Vagina (tissue), 2 donors: Measurements from ENCODE around the gene NFIA. TPM values are rescaled to one million over a fixed set of nuclear protein-coding genes. Genes with fewer than 3 reads are reported as not detected.
"Not testable (repeated sequence)": the region's sequence is repeated elsewhere in the genome, so short reads cannot be mapped to it uniquely, and the experiment has no call there.

Experiments
- DNase-seq, 2 donors: peaks; one replicate each; pipeline ENCODE4 v3.0.0-alpha.2; 2017; ENCODE audit errors: extremely low spot score in 2 of 2
- H3K27ac ChIP-seq: fragments of 200-600 bp; sonication (generic); one replicate; pipeline ENCODE4 v1.5.1; 2019
- H3K27me3 ChIP-seq: fragments of 200-600 bp; sonication (generic); one replicate; pipeline ENCODE4 v1.5.1; 2019
- H3K36me3 ChIP-seq, 2 donors: fragments of 200-600 bp; sonication (generic); one replicate each; pipeline ENCODE4 v1.5.1; 2017 to 2019
- H3K4me1 ChIP-seq: fragments of 200-600 bp; sonication (generic); one replicate; pipeline ENCODE4 v1.5.1; 2019
- H3K4me3 ChIP-seq, 2 donors: fragments of 200-600 bp; sonication (generic); 1 replicate in 1 of 2; 2 replicates in 1 of 2; pipeline ENCODE4 v1.5.1; 2016 to 2019
- H3K9me3 ChIP-seq: fragments of 200-600 bp; sonication (generic); one replicate; pipeline ENCODE4 v1.5.1; 2019
- CTCF ChIP-seq, 3 experiments: fragments of 450-650 bp in 2 of 3; fragments of 200-600 bp in 1 of 3; sonication (generic) in 1 of 3; IDR thresholded peaks; one replicate each; pipeline ENCODE4 v1.5.1; 2017 to 2019; ENCODE audit warnings: antibody characterized with exemption in 3 of 3, mild to moderate bottlenecking in 2 of 3, moderate library complexity in 2 of 3
- POLR2A ChIP-seq, 2 donors: fragments of 450-650 bp; IDR thresholded peaks; one replicate each; pipeline ENCODE4 v1.6.1; 2017; ENCODE audit warnings: antibody characterized with exemption in 2 of 2, mild to moderate bottlenecking in 2 of 2, moderate library complexity in 2 of 2
- POLR2AphosphoS5 ChIP-seq, 2 donors: sonication (generic); formaldehyde crosslinking; IDR thresholded peaks; one replicate each; pipeline ENCODE4 v1.9.0; 2017; ENCODE audit warnings: antibody characterized with exemption in 2 of 2, mild to moderate bottlenecking in 2 of 2, low read depth in 1 of 2; ENCODE audit not compliant: insufficient read depth in 1 of 2
- intact Hi-C: fragments of 100-400 bp; cut with DNase I; formaldehyde crosslinking; loops from one replicate; pipeline ENCODE4 v1.15.1; 2023
- total RNA-seq: library from RNA; depleted of rRNA; stranded (reverse); fragments of >200 nt; gene quantifications from one replicate; pipeline ENCODE4 v1.2.3, GENCODE V29; 2016

NFIA gene
- total RNA-seq, 1 donor from 2014 or later = 59.2 TPM

GRCh38 chr1:61124078-61124477 is 41.7 kb downstream of the NFIA start:
- no peak for TF ChIP-seq CTCF (IDR thresholded peaks at IDR 0.05)
- no peak overlapping the region for H3K27ac ChIP-seq
- H3K36me3 ChIP-seq = no peaks in the 10 kb centered on the region
- H3K9me3 ChIP-seq = no peaks in the 10 kb centered on the region
- no peak overlapping the region for H3K4me3 ChIP-seq
- H3K4me1 ChIP-seq = peaks cover 54% of the 10 kb centered on the region
- H3K27me3 ChIP-seq = no peaks in the 10 kb centered on the region
- intact Hi-C loops = no loop called here
- no peak for DNase-seq

GRCh38 chr1:61124696-61125095 is 42.3 kb downstream of the NFIA start:
- Histone ChIP-seq H3K9me3 (no peaks in the 10 kb centered on the region), H3K27ac (no peak overlapping the region), H3K4me1 (peaks cover 48% of the 10 kb centered on the region), H3K4me3 (no peak overlapping the region), H3K27me3 (no peaks in the 10 kb centered on the region), H3K36me3 (no peaks in the 10 kb centered on the region)
- no peak for TF ChIP-seq POLR2A (IDR thresholded peaks at IDR 0.05)
- no peak for TF ChIP-seq POLR2AphosphoS5 (IDR thresholded peaks at IDR 0.05; ENCODE audit: insufficient read depth in 1 of 2, low read depth in 1 of 2)
- no peak for TF ChIP-seq CTCF (IDR thresholded peaks at IDR 0.05)
- intact Hi-C loops = no loop called here
- DNase-seq = no peak

GRCh38 chr1:61125263-61125662 is 42.9 kb downstream of the NFIA start:
- DNase-seq = no peak
- Histone ChIP-seq H3K27me3 (no peaks in the 10 kb centered on the region), H3K4me3 (no peak overlapping the region), H3K36me3 (no peaks in the 10 kb centered on the region), H3K4me1 (peaks cover 42% of the 10 kb centered on the region), H3K27ac (no peak overlapping the region), H3K9me3 (no peaks in the 10 kb centered on the region)
- TF ChIP-seq CTCF (IDR thresholded peaks at IDR 0.05) = no peak
- TF ChIP-seq POLR2AphosphoS5 (IDR thresholded peaks at IDR 0.05; ENCODE audit: insufficient read depth in 1 of 2, low read depth in 1 of 2) = no peak
- TF ChIP-seq POLR2A (IDR thresholded peaks at IDR 0.05) = no peak
- intact Hi-C loops = no loop called here

GRCh38 chr1:61125895-61126294 is 43.5 kb downstream of the NFIA start:
- no peaks in the 10 kb centered on the region for H3K27me3 ChIP-seq
- no peaks in the 10 kb centered on the region for H3K9me3 ChIP-seq
- H3K4me1 ChIP-seq = peaks cover 36% of the 10 kb centered on the region
- no peak overlapping the region for H3K4me3 ChIP-seq
- no peak overlapping the region for H3K27ac ChIP-seq
- TF ChIP-seq POLR2AphosphoS5 (IDR thresholded peaks at IDR 0.05; ENCODE audit: insufficient read depth in 1 of 2, low read depth in 1 of 2) (no peak), CTCF (IDR thresholded peaks at IDR 0.05) (no peak), POLR2A (IDR thresholded peaks at IDR 0.05) (no peak)
- no peaks in the 10 kb centered on the region for H3K36me3 ChIP-seq
- intact Hi-C loops = no loop called here
- DNase-seq = no peak

GRCh38 chr1:61126843-61127242 is 44.5 kb downstream of the NFIA start:
- intact Hi-C loops, H3K9me3 ChIP-seq, H3K4me3 ChIP-seq, H3K27ac ChIP-seq, DNase-seq, H3K27me3 ChIP-seq, H3K36me3 ChIP-seq: not testable (repeated sequence)
- peaks cover 35% of the 10 kb centered on the region for H3K4me1 ChIP-seq
